ENCODE data around the gene EIF3L. TPM values are rescaled to one million over a fixed set of nuclear protein-coding genes. Genes with fewer than 3 reads are reported as not detected.

Gene EIF3L
- total RNA-seq, 1 experiment from 2014 or later = 739 TPM

- no peak overlapping the region for H3K4me3 Mint-ChIP-seq
Measured at GRCh38 chr22:37932821-37933578, 83.8 kb downstream of the EIF3L start.

More at GRCh38 chr22:37932821-37933578, 83.8 kb downstream of the EIF3L start:
- no peaks in the 10 kb centered on the region for H3K79me2 ChIP-seq (ENCODE audit: insufficient read depth, low read length)
- no peak overlapping the region for H3K18ac ChIP-seq (ENCODE audit: insufficient read length, low read depth, low read length)
- TF ChIP-seq CTCF (conservative IDR thresholded peaks at IDR 0.05) = no peak
- H4K91ac ChIP-seq (ENCODE audit: insufficient read length, low read depth, low read length) = no peak overlapping the region
- H3K4me2 ChIP-seq (ENCODE audit: insufficient read depth, insufficient read length, low read length) = no peak overlapping the region
- H2BK15ac ChIP-seq (ENCODE audit: low read depth, low read length) = no peak overlapping the region
- H3T11ph ChIP-seq (ENCODE audit: low read length) = no peak overlapping the region
- no peak overlapping the region for H2AK5ac ChIP-seq (ENCODE audit: insufficient read length, low read length)
- H3K36me3 Mint-ChIP-seq (ENCODE audit: insufficient read depth in 1 of 3, low read depth in 3 of 3) = peaks cover 3 to 57% (median 32%) of the 10 kb centered on the region in 3 experiments; a peak in 6 of 7 replicates
- H3K56ac ChIP-seq (ENCODE audit: insufficient read length, low read depth, low read length) = no peak overlapping the region
- no peak overlapping the region for H2BK12ac ChIP-seq (ENCODE audit: insufficient read length, low read depth, low read length)
- no peaks in the 10 kb centered on the region for H3K9me3 ChIP-seq (ENCODE audit: control insufficient read depth, low read depth, low read length)
- H3K14ac ChIP-seq (ENCODE audit: insufficient read depth, low read length) = no peak overlapping the region
- H3K4me1 ChIP-seq (ENCODE audit: insufficient read depth, low read length) = no peaks in the 10 kb centered on the region
- no peaks in the 10 kb centered on the region for H3K27me3 Mint-ChIP-seq (ENCODE audit: low read depth)
- H3K23me2 ChIP-seq (ENCODE audit: insufficient read length, low read depth, low read length, poor library complexity, severe bottlenecking) = no peaks in the 10 kb centered on the region
- H2BK120ac ChIP-seq (ENCODE audit: low read depth, low read length, poor library complexity, severe bottlenecking) = no peak overlapping the region
- peaks cover 8 to 12% of the 10 kb centered on the region in 2 experiments for H3K4me1 Mint-ChIP-seq
- no CpG with 5 or more reads among the region's 21 CpGs for WGBS (ENCODE audit: extremely low coverage, insufficient read length, low lambda C conversion rate)
- no peak overlapping the region for H2AFZ ChIP-seq (ENCODE audit: low read length)
- no peak overlapping the region for H3K9ac ChIP-seq (ENCODE audit: extremely low read depth, insufficient read length, low read length)
- no peaks in the 10 kb centered on the region for H3K9me3 Mint-ChIP-seq
- no peak overlapping the region for H2BK20ac ChIP-seq (ENCODE audit: low read depth, low read length, poor library complexity, severe bottlenecking)
- no peak for DNase-seq
- H3K27me3 ChIP-seq (ENCODE audit: insufficient read depth, low read length) = no peaks in the 10 kb centered on the region
- no peak overlapping the region for H3K23ac ChIP-seq (ENCODE audit: insufficient read length, low read depth, low read length)
- H3K4ac ChIP-seq (ENCODE audit: low read depth, low read length) = no peak overlapping the region
- H3K27ac Mint-ChIP-seq = peak overlapping the region; percentile 39 to 94 (median 52); a peak in 4 of 7 replicates
- H4K5ac ChIP-seq (ENCODE audit: insufficient read length, low read depth, low read length) = no peak overlapping the region
- no peak overlapping the region for H4K8ac ChIP-seq (replicated peaks; ENCODE audit: insufficient read length, low read depth, low read length)
- H3K27ac ChIP-seq (ENCODE audit: insufficient read length, low read depth, low read length) = no peak overlapping the region
- H2BK5ac ChIP-seq (ENCODE audit: insufficient read length, low read length) = no peak overlapping the region
- H4K20me1 ChIP-seq (ENCODE audit: control insufficient read depth, insufficient read depth, insufficient read length) = no peaks in the 10 kb centered on the region
- H3K79me1 ChIP-seq (ENCODE audit: insufficient read depth, low read depth, low read length, poor library complexity, severe bottlenecking) = no peaks in the 10 kb centered on the region

Measured in H9 (cell line).